Fibroblast of the aortic adventitia (primary cell): ENCODE data around the gene CTSW. TPM values are rescaled to one million over a fixed set of nuclear protein-coding genes. Genes with fewer than 3 reads are reported as not detected.

Experiments
- DNase-seq: peaks from one replicate; pipeline ENCODE4 v3.0.0-alpha.2; 2010; ENCODE audit warnings: low read depth
- H3K4me3 ChIP-seq: 2 replicates; pipeline ENCODE4 v1.5.1; 2011; ENCODE audit warnings: low read depth, mild to moderate bottlenecking, control low read depth, low read length, moderate library complexity
- CTCF ChIP-seq: IDR thresholded peaks from 2 replicates; pipeline ENCODE4 v1.5.1; 2011; ENCODE audit warnings: mild to moderate bottlenecking, low read length, control low read depth, inconsistent platforms; ENCODE audit not compliant: insufficient read depth
- total RNA-seq: library from RNA; depleted of rRNA; stranded (reverse); fragments of >200 nt; gene quantifications from 2 replicates; pipeline ENCODE4 v1.2.3, GENCODE V29; 2012; ENCODE audit warnings: low replicate concordance

CTSW gene
- total RNA-seq, 1 donor = not detected

- no peak for DNase-seq
- H3K4me3 ChIP-seq = no peak overlapping the region
- TF ChIP-seq CTCF = no peak
Observed at GRCh38 chr11:65932558-65932919, 52.9 kb downstream of the CTSW start.

Other genes starting within 250 kb of the CTSW start
- 7.5 and 21.7 TPM in 2 replicates for gene SIPA1, start 241.7 kb upstream of the CTSW start, total RNA-seq
- gene RELA, start 216.9 kb upstream of the CTSW start, total RNA-seq = 10.2 and 39.5 TPM in 2 replicates
- gene KAT5, start 167.6 kb upstream of the CTSW start, total RNA-seq = 35.9 and 59.1 TPM in 2 replicates
- 44.6 and 49.6 TPM in 2 replicates for gene RNASEH2C, start 159.0 kb upstream of the CTSW start, total RNA-seq
- 11.5 and 14.4 TPM in 2 replicates for gene AP5B1, start 98.9 kb upstream of the CTSW start, total RNA-seq
- not detected in 2 replicates for gene OVOL1, start 92.8 kb upstream of the CTSW start, total RNA-seq
- 1.6 and 3.3 TPM in 2 replicates for gene SNX32, start 45.9 kb upstream of the CTSW start, total RNA-seq
- 673 and 713 TPM in 2 replicates for gene CFL1, start 21.7 kb upstream of the CTSW start, total RNA-seq
- gene MUS81, start 19.4 kb upstream of the CTSW start, total RNA-seq = 26.3 and 31.8 TPM in 2 replicates
- gene EFEMP2, start 7.0 kb upstream of the CTSW start, total RNA-seq = 57.3 and 105 TPM in 2 replicates
- 71.7 and 157 TPM in 2 replicates for gene FIBP, start 8.6 kb downstream of the CTSW start, total RNA-seq
- 75.0 and 288 TPM in 2 replicates for gene CCDC85B, start 10.8 kb downstream of the CTSW start, total RNA-seq
- gene FOSL1, start 20.6 kb downstream of the CTSW start, total RNA-seq = 11.4 and 73.9 TPM in 2 replicates
- gene C11orf68, start 39.2 kb downstream of the CTSW start, total RNA-seq = 9.6 and 44.8 TPM in 2 replicates
- 155 and 317 TPM in 2 replicates for gene DRAP1, start 39.6 kb downstream of the CTSW start, total RNA-seq
- gene TSGA10IP, start 65.6 kb downstream of the CTSW start, total RNA-seq = not detected in 2 replicates
- 22.7 and 71.2 TPM in 2 replicates for gene SART1, start 81.9 kb downstream of the CTSW start, total RNA-seq
- 21.9 and 26.4 TPM in 2 replicates for gene EIF1AD, start 122.3 kb downstream of the CTSW start, total RNA-seq
- gene BANF1, start 122.7 kb downstream of the CTSW start, total RNA-seq = 44.1 and 57.7 TPM in 2 replicates
- 1.7 TPM in 1 of 2 replicates, not detected in the other for gene CST6, start 132.2 kb downstream of the CTSW start, total RNA-seq
- gene CATSPER1, start 146.6 kb downstream of the CTSW start, total RNA-seq = not detected in 2 replicates
- gene GAL3ST3, start 169.3 kb downstream of the CTSW start, total RNA-seq = not detected in 2 replicates
- 158 and 255 TPM in 2 replicates for gene SF3B2, start 172.5 kb downstream of the CTSW start, total RNA-seq
- 18.6 and 31.5 TPM in 2 replicates for gene PACS1, start 190.4 kb downstream of the CTSW start, total RNA-seq